HG02970 (cell line): ENCODE results near the gene UBQLN2.
"Not testable (repeated sequence)": the region's sequence is repeated elsewhere in the genome, so short reads cannot be mapped to it uniquely, and the experiment has no call there.

Source experiments
- ATAC-seq: cut with Tn5 transposase; IDR thresholded peaks from one replicate; pipeline ENCODE4 v1.9.1; 2021; ENCODE audit warnings: mild to moderate bottlenecking, moderate library complexity, moderate number of reproducible peaks; ENCODE audit not compliant: unreplicated experiment, low FRiP score

The UBQLN2 gene

DNA sequence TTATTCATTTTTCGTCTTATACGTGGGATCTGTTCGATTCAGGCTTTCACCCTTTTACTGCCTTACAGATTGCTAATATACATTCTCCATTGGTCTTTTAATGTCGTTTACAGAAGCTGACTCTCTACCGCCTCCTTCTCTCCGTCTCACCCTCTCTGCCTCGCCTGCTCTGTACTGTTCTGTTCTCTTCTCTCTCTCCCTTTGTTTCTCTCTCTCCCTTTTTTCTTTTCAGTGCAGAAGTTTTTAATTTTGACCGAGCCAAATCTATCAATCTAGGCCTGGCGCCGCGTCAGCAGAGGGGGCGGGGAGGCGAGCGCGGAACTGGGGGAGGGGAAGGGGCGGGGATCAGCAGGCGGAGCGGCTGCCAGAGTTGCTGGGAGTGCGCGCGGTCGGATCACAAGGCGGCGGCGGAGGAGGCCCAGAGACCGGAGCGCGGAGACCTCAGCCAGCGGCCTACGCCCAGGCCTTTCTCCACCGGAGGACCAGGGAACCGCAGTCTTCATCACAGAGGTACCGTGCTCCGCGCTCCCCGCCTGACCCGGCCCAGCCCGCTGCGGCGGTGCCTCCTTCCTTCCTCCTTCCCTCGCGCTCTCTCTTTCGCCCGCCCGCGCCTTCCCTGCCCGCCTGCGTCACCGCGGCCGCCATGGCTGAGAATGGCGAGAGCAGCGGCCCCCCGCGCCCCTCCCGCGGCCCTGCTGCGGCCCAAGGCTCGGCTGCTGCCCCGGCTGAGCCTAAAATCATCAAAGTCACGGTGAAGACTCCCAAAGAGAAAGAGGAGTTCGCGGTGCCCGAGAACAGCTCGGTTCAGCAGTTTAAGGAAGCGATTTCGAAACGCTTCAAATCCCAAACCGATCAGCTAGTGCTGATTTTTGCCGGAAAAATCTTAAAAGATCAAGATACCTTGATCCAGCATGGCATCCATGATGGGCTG is at the start of gene UBQLN2:
Gene UBQLN2, plus strand, starts transcription at position 397 of the 931 bp plus-strand sequence. Its CDS starts 247 bp downstream, at position 644.
- ATAC-seq, result peak; percentile 63

- ATAC-seq, result no peak
These were observed 43.8 kb upstream of the UBQLN2 start for GRCh38 chrX:56519642-56520041.

DNA sequence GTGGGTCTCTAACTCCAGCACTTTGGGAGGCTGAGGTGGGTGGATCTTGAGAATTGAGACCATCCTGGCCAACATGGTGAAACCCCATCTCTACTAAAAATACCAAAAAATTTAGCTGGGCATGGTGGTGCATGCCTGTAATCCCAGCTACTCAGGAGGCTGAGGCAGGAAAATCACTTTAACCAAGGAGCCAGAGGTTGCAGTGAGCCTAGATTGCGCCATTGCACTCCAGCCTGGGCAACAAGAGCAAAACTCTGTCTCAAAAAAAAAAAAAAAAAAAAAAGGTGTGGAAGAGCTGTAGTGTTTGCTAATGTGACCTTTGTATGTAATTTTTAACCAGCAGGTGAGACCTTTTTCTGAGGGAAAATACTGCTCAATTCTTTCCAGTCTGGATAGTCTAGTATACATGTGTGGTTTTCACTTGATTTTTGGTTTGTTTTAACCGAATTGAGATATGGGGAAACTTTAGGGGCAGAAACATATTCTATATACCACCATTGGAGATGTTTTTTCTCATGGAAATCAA is 33.9 kb upstream of the UBQLN2 start:
- ATAC-seq, result not testable (repeated sequence)

- ATAC-seq, result no peak
These were observed 33.4 kb upstream of the UBQLN2 start for GRCh38 chrX:56530011-56530410.

DNA sequence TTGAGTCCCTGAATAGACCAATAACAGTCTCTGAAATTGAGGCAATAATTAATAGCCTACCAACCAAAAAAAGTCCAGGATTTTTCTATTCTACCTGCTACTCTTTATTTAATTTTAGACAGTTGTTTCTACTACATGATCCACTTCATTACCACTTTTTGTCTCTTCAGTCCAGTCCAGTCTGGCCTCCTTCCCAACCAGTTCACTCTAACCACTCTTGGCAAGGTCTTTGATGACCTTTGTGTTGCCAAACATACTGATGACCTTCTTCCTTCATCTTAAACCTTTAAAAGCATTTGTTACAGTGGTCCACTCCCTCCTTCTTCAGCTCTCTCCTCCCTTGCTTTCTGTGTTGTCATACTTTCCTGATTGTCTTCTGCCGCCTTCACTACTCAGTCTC is 12.8 kb upstream of the UBQLN2 start:
- no peak for ATAC-seq

DNA sequence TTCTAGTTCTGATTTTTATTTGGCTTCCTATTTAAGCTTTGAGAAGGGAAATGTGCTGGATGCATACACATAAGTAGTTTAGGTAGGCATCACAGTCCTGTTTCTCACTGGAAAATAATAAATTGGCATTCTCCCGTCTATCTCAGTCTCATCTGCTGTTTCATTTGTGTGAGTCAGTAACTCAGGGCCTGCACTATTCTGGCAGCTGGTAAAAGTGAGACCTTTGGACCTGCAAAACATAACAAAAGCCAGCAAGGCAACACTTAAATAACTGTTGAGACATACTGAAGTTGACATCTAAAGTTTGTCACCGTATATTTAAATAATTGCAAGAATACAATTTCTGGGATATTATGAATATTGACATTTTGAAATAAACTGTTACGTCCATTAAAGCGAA is 8.6 kb upstream of the UBQLN2 start:
- no peak for ATAC-seq

DNA sequence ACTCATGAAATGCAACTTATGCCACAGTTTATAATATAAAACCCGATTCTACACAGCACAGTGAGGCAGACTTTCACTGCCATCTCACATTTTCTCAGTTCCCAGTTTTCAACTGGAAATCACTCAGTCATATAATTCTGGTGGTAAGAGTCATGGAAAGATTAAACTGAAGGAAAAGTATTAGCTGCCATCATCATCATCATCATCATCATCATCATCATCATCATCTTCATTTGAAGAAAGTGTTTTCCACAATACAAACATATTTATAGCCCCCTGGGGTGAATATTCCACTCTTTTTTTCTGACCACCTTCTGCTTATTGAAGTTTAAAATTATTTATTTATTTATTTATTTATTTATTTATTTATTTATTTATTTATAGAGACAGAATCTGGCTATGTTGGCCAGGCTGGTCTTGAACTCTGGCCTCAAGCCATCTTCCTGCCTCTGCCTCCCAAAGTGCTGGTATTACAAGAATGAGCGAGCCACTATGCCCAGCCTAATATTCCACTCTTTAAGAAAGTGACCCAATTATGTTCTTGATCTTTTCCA is 6.0 kb upstream of the UBQLN2 start:
- no peak for ATAC-seq

- ATAC-seq, result no peak
These were observed 898 bp downstream of the UBQLN2 start for GRCh38 chrX:56564164-56564885.

- ATAC-seq, result no peak
These were observed 1.8 kb downstream of the UBQLN2 start for GRCh38 chrX:56564921-56565840.

GRCh38 chrX:56569378-56570057 is 6.1 kb downstream of the UBQLN2 start:
- ATAC-seq, result no peak

- ATAC-seq, result no peak
These were observed 9.5 kb downstream of the UBQLN2 start for GRCh38 chrX:56572975-56573374.

GRCh38 chrX:56574861-56575260 is 11.4 kb downstream of the UBQLN2 start:
- no peak for ATAC-seq

DNA sequence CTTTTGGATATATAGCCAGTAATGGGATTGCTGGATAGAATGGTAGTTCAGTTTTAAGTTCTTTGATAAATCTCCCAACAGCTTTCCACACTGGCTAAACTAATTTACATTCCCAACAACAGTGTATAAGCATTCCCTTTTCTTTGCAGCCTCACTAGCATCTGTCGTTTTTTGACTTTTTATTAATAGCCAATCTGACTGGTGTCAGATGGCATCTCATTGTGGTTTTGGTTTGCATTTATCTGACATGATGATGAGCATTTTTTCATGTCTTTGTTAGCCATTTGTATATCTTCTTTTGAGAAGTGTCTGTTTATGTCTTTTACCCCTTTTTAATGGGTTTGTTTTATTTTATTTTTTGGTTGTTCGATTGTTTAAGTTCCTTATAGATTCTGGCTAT is 13.3 kb downstream of the UBQLN2 start:
- ATAC-seq, result no peak

GRCh38 chrX:56588397-56589188 is 25.2 kb downstream of the UBQLN2 start:
- ATAC-seq, result no peak

DNA sequence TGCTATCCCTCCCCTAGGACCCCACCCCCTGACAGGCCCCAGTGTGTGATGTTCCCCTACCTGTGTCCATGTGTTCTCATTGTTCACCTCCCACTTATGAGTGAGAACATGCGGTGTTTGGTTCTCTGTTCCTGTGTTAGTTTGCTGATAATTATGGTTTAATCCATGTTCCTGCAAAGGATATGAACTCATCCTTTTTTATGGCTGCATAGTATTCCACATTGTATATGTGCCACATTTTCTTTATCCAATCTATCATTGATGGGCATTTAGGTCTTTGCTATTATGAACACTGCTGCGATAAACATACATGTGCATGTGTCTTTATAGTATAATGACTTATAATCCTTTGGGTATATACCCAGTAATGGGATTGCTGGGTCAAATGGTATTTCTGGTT is 28.4 kb downstream of the UBQLN2 start:
- ATAC-seq, result not testable (repeated sequence)

DNA sequence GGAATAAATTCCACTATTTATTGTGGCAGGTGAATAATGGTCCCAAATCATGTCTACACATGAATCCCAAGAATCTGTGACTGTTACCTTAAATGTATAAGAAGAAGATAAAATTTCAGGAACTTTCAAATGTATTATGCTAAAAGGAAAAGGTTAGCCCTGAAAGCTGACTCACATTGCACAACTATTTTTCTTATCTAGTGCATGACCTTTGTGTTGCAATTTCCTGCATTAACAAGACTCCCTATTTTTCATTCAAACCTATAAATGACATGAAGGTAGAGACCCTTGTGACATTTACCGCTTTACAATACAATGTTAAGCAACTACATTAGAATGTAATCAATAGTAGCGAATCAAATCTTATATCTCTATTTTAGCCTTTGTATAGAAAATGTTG is 36.7 kb downstream of the UBQLN2 start:
- no peak for ATAC-seq

DNA sequence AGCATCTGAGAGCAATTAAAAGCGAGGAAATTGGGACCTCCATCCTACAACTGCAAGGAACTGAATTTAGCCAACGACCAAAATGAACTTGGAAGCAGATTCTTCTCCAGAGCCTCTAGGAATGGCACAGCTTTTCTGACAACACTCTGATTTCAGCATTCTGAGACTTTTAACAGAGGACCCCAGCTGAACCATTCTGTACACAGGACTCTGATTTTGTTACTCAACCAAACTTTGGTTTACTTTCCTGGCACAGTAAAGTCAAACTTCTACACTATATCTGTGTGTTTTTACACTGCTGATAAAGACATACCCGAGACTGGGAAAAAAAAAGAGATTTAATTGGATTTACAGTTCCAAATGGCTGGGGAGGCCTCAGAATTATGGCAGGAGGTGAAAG is 37.6 kb downstream of the UBQLN2 start:
- no peak for ATAC-seq

DNA sequence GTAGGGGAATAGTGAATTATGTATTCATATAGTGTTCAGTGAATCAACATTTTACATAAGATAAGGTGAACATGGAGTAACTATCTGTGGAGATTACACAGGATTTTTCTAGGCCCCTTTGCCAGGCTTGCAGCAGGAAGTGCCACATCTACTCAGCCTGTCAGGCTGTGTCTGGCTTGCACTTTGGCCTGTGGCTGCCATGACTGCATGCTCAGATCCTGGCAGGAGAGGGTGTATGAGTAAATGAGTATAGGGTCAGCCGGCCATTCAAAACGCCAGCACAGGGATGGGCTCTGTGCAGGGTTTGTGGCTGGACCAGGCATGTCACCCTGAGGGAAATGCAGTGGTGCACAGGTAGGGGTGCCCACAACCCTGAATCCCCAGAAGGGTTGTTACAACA is 51.9 kb downstream of the UBQLN2 start:
- no peak for ATAC-seq
